ENCODE data around the gene CRIP1.

The CRIP1 gene

DNA sequence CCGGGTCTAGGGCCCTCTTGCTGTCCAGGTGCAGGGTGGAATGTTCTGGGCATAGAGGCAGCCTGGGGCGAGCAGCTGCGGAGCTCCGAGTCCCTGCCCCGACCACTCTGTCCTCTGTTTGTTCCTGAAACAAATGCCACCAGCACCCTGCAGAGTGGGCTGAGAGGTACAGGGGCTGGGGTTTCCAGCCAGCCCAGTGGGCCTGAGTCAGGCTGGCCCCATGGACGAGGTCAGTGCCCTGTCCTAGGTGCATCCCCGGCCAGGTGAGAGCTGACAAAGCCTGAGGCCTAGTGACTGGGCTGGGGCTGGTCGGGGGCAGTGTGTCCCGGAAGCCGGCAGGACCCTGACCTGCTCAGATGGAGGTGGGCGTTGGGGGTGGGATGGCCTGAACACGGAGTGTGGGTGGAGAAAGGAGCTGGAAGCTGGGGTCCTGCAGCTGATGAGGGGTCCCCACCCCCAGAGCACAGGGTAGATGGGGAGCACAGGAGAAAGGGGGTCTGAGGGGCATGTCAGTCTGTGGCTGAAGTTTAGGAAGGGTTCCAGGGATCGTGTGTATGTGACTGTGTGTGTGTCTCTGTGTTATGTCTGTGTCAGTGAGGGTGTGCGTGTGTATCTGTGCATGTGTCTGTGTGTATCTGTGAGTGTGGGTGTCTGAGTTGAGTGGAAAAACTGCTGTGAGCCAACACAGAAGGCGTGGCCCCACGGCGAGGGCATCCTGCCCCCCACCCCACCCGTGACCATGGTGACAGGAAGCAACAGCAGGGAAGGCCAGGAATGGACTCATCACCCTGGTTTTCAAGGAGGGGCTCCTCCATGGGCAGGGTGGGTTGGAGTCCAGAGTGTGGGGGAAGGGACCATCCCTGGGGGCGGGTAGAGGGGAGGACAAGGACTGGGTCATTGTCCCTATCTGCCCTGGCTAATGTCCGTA lies 2.4 kb upstream of the CRIP1 start:
- Histone ChIP-seq H3K4me3 (ENCODE audit: extremely low read depth, insufficient read depth, low read length, poor library complexity, severe bottlenecking) (no peak overlapping the region), H3K27ac (ENCODE audit: low read depth, low read length, severe bottlenecking) (no peak overlapping the region), H3K36me3 (ENCODE audit: control insufficient read depth, insufficient read depth, low read length) (peaks cover 4% of the 10 kb centered on the region), H3K4me1 (ENCODE audit: control insufficient read depth, insufficient read depth, low read length, poor library complexity, severe bottlenecking) (peaks cover 63% of the 10 kb centered on the region), H3K9me3 (ENCODE audit: control insufficient read depth, low read length) (no peaks in the 10 kb centered on the region)
- 84 to 88% methylated on average over 16 to 19 of the region's 20 CpGs for WGBS, 2 experiments (ENCODE audit: insufficient coverage in 2 of 2)

DNA sequence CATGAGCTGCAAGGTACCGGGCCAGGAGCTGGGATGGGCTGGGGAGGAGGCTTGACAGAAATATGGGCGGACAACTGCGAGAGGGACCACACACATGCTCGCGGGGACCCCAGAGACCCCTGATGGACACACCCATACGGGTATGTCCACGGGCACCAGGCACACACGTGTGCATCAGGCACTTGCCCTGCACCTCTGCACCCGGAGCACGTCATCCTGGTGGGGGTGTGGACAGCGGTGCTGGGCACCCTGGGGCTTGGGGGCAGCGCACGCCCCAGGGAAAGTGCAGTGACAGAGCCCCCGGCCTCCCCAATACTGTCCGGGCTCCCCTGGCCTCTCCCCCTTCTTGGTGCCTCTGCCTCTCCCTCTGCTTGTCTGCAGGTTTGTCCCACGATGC lies 1.7 kb upstream of the CRIP1 start:
- Histone ChIP-seq H3K36me3 (ENCODE audit: control insufficient read depth, insufficient read depth, low read length) (no peaks in the 10 kb centered on the region), H3K4me1 (ENCODE audit: control insufficient read depth, insufficient read depth, low read length, poor library complexity, severe bottlenecking) (peaks cover 66% of the 10 kb centered on the region), H3K4me3 (ENCODE audit: extremely low read depth, insufficient read depth, low read length, poor library complexity, severe bottlenecking) (no peak overlapping the region), H3K27ac (ENCODE audit: low read depth, low read length, severe bottlenecking) (no peak overlapping the region), H3K9me3 (ENCODE audit: control insufficient read depth, low read length) (no peaks in the 10 kb centered on the region)
- 91 to 92% methylated on average over 9 to 16 of the region's 16 CpGs for WGBS, 2 experiments (ENCODE audit: insufficient coverage in 2 of 2)

DNA sequence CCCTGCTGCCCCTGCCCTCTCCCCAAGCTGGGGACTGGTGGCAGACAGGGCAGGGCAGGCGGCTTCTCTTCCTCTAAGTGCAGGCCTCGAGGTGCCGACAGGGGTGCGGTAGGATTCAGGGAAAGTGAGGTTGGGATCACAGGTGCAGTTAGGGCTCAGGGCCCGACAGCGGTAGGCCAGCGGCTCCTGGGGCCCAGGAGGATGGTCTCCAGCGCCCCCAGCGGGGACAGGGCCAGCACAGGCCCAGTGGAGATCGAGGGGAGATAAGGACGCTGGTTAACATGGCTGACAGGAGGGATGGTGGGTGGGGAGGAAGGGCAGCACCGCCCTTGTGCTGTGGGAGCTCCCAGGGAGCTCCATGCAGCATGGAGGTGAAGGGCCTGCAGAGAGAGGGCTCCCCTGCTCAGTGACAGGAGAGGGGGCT lies 935 bp upstream of the CRIP1 start:
- WGBS, 2 experiments (ENCODE audit: insufficient coverage in 2 of 2) = 4 to 19% methylated on average over 7 to 9 of the region's 12 CpGs
- H3K36me3 ChIP-seq (ENCODE audit: control insufficient read depth, insufficient read depth, low read length) = no peaks in the 10 kb centered on the region
- peaks cover 66% of the 10 kb centered on the region for H3K4me1 ChIP-seq (ENCODE audit: control insufficient read depth, insufficient read depth, low read length, poor library complexity, severe bottlenecking)
- H3K9me3 ChIP-seq (ENCODE audit: control insufficient read depth, low read length) = no peaks in the 10 kb centered on the region
- H3K4me3 ChIP-seq (ENCODE audit: extremely low read depth, insufficient read depth, low read length, poor library complexity, severe bottlenecking) = peak overlapping the region; percentile 36
- H3K27ac ChIP-seq (ENCODE audit: low read depth, low read length, severe bottlenecking) = no peak overlapping the region

DNA sequence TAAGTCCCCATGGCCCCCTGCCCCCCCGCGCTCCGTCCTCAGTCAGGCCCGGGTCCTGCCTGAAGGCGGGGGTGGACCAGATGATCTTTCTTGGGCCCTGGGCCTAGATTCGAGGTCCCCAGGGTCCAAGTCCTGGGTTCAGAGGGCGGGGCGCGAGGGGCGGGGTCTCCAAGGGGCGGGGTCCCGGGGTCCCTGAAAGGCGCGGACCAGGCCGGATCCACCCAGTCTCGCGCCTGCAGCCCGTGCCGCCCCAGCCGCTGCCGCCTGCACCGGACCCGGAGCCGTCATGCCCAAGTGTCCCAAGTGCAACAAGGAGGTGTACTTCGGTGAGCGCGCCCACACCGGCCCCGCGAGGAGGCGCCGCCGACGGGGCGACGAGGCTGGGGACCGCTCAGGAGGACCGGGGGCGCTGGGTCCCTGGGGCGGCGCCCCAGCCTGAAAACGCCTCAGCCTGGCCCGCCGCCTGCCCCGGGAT lies 325 bp downstream of the CRIP1 start:
- no peaks in the 10 kb centered on the region for H3K9me3 ChIP-seq (ENCODE audit: control insufficient read depth, low read length)
- H3K4me3 ChIP-seq (ENCODE audit: extremely low read depth, insufficient read depth, low read length, poor library complexity, severe bottlenecking) = peak overlapping the region; percentile 36
- H3K4me1 ChIP-seq (ENCODE audit: control insufficient read depth, insufficient read depth, low read length, poor library complexity, severe bottlenecking) = peaks cover 57% of the 10 kb centered on the region
- WGBS, 2 experiments (ENCODE audit: insufficient coverage in 2 of 2) = 5 to 7% methylated on average over 43 to 45 of the region's 45 CpGs
- no peak overlapping the region for H3K27ac ChIP-seq (ENCODE audit: low read depth, low read length, severe bottlenecking)
- no peaks in the 10 kb centered on the region for H3K36me3 ChIP-seq (ENCODE audit: control insufficient read depth, insufficient read depth, low read length)

DNA sequence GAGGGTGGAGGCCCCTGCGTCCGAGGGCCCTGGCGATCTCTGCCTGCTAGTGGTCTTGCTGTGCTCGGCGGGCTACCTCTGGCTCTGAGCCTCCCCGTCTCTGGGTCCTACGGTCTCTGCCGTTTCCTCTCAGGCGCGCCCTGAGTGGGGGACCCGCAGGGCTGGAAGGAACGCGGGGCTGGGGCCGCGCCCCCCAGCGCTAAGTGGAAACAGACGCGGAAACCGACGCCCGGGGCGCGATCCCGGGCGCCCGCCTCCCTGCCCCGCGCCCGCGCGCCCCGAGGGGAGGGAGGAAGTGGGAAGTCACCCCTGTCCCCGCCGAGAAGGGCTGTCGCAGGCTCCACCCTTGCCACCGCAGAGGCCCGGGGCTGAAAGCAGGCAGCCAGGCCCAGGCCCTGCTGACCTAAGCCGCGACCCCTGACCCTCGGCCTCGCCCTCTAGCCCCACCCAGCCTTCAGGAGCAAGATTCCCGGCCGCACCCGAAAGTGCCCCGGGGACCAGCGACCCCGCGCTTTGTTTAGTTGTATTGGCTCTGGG lies 831 bp downstream of the CRIP1 start:
- peaks cover 54% of the 10 kb centered on the region for H3K4me1 ChIP-seq (ENCODE audit: control insufficient read depth, insufficient read depth, low read length, poor library complexity, severe bottlenecking)
- no peak overlapping the region for H3K27ac ChIP-seq (ENCODE audit: low read depth, low read length, severe bottlenecking)
- H3K4me3 ChIP-seq (ENCODE audit: extremely low read depth, insufficient read depth, low read length, poor library complexity, severe bottlenecking) = peak overlapping the region; percentile 36

DNA sequence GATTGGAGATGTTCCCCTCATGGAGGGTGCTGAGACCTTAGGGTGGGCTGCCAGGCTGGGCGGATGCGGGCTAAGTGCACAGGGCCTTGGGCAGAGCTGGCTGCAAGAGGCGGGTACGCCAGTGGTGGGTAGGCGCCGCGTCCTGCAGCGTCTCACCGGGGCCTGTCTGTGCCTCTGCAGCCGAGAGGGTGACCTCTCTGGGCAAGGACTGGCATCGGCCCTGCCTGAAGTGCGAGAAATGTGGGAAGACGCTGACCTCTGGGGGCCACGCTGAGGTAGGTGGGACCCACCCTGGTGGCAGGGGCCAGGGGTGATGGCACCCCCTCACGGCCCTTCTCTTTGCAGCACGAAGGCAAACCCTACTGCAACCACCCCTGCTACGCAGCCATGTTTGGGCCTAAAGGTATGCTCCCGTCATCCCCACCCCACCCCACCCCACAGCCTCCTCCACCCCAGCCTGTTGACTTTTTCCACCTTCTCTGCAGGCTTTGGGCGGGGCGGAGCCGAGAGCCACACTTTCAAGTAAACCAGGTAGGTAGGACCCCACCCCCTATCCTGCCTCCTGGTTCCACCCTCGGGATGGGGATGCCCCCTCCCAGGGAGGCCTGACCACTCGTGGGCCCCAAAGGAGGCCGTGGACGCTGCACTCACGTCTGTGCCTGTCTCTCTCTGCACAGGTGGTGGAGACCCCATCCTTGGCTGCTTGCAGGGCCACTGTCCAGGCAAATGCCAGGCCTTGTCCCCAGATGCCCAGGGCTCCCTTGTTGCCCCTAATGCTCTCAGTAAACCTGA lies 1.5 kb downstream of the CRIP1 start:
- no peaks in the 10 kb centered on the region for H3K9me3 ChIP-seq (ENCODE audit: control insufficient read depth, low read length)
- WGBS, 2 experiments (ENCODE audit: insufficient coverage in 2 of 2) = 89 to 90% methylated on average over 14 to 19 of the region's 26 CpGs
- no peak overlapping the region for H3K27ac ChIP-seq (ENCODE audit: low read depth, low read length, severe bottlenecking)
- peak overlapping the region; percentile 36 for H3K4me3 ChIP-seq (ENCODE audit: extremely low read depth, insufficient read depth, low read length, poor library complexity, severe bottlenecking)
- H3K4me1 ChIP-seq (ENCODE audit: control insufficient read depth, insufficient read depth, low read length, poor library complexity, severe bottlenecking) = peaks cover 50% of the 10 kb centered on the region
- H3K36me3 ChIP-seq (ENCODE audit: control insufficient read depth, insufficient read depth, low read length) = peaks cover 8% of the 10 kb centered on the region

More for the DNA sequence above, 831 bp downstream of the CRIP1 start:
- peaks cover under 1% of the 10 kb centered on the region for H3K36me3 ChIP-seq (ENCODE audit: control insufficient read depth, insufficient read depth, low read length)
- 14 to 18% methylated on average over 38 to 40 of the region's 48 CpGs for WGBS, 2 experiments (ENCODE audit: insufficient coverage in 2 of 2)
- H3K9me3 ChIP-seq (ENCODE audit: control insufficient read depth, low read length) = no peaks in the 10 kb centered on the region

DNA sequence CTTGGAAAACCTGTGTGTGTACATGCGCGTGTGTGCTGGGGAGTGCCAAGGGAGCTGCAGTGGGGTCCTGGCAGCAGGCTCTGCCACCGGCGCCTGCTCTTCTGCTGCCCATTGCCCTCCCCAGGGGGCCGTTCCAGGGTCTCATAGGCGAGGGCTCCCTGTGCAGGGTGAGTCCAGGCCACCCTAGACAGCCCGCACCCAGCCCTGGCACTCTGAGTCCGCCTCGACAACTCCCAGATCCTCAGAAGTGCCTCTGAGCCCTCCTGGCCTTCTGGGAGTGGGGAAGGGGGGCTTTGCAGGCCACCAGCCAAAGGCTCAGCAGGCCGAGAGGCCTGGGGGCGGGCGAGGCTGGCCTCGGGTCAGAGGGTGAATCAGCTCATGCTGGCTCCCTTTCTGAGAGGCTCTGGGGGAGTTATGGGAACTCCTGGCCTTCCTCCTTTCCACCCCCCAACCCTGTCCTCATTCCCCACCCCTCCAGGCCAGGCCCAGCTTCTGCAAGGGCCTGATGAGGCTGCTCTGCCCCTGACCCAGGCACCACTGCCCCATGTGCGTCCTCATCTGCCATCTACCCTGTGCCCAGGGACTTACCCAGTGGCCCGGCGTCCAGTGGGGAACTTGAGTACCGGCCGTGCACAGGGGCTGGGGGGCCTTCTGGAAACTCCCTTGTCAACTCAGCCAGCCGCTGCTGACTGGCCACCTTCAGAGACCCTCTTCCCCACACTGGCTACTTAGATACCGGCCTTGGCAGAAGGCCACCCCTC lies 2.3 kb downstream of the CRIP1 start:
- peak overlapping the region; percentile 56 for H3K4me3 ChIP-seq (ENCODE audit: extremely low read depth, insufficient read depth, low read length, poor library complexity, severe bottlenecking)
- WGBS, 2 experiments (ENCODE audit: insufficient coverage in 2 of 2) = 87 to 88% methylated on average over 14 to 15 of the region's 20 CpGs

DNA sequence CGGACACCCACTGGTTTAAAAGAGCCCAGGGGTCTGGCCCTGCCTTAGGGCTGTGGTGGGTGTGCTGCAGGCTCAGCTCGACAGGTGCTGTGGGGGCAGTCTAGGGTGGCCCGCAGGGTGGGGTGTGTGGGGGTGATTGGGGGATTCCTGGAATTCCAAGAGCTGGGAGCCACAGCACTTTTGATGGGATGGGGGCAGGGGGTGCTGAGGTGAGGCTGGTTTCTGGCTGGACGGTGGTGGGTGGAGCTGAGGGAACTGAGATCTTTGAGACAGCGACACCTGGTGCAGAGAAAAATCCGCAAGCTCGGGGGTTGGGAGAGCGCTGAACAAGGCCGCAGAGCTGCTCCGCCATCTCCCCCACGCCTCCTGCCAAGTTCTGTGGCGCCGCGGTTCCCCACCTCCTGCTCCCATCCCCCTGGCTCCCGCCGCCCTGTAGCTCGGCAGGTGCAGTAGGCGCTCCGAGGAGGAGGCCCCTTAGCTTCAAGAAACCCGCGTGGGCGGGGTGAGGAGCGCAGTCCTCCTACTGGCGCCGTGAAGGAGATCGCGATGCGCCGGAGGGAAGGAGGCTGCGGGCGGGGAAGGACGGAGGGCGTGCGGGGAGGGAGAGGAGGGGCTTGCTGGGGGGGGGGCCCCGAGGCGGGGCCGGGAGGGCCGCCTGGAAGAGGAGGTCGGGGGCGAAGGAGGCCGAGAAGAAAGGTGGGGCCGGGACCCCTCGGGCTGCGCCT lies 3.0 kb downstream of the CRIP1 start:
- peaks cover 14% of the 10 kb centered on the region for H3K36me3 ChIP-seq (ENCODE audit: control insufficient read depth, insufficient read depth, low read length)
- peak overlapping the region; percentile 85 for H3K27ac ChIP-seq (ENCODE audit: low read depth, low read length, severe bottlenecking)
- peaks cover 40% of the 10 kb centered on the region for H3K4me1 ChIP-seq (ENCODE audit: control insufficient read depth, insufficient read depth, low read length, poor library complexity, severe bottlenecking)
- peak overlapping the region; percentile 56 for H3K4me3 ChIP-seq (ENCODE audit: extremely low read depth, insufficient read depth, low read length, poor library complexity, severe bottlenecking)
- H3K9me3 ChIP-seq (ENCODE audit: control insufficient read depth, low read length) = no peaks in the 10 kb centered on the region
- WGBS, 2 experiments (ENCODE audit: insufficient coverage in 2 of 2) = 1 to 4% methylated on average over 19 to 24 of the region's 44 CpGs

More for the DNA sequence above, 2.3 kb downstream of the CRIP1 start:
- no peaks in the 10 kb centered on the region for H3K9me3 ChIP-seq (ENCODE audit: control insufficient read depth, low read length)
- peaks cover 9% of the 10 kb centered on the region for H3K36me3 ChIP-seq (ENCODE audit: control insufficient read depth, insufficient read depth, low read length)
- no peak overlapping the region for H3K27ac ChIP-seq (ENCODE audit: low read depth, low read length, severe bottlenecking)
- H3K4me1 ChIP-seq (ENCODE audit: control insufficient read depth, insufficient read depth, low read length, poor library complexity, severe bottlenecking) = peaks cover 46% of the 10 kb centered on the region

DNA sequence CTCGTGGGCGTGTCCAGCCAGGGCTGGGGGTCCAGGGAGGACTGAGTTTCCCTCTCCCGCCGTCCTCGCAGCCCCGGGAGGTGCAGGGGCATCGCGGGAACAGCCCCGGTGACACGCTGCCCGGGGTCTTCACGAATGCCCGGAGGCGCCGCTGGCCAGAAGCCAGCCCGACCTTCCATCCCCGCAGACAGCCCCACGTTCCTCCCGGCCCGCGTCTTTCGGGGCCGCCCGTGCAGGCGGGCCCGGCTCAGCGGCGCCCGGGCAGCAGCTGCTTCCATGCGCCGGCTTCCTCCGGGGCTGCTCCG lies 3.5 kb downstream of the CRIP1 start:
- Histone ChIP-seq H3K27ac (ENCODE audit: low read depth, low read length, severe bottlenecking) (peak overlapping the region; percentile 85), H3K4me1 (ENCODE audit: control insufficient read depth, insufficient read depth, low read length, poor library complexity, severe bottlenecking) (peaks cover 34% of the 10 kb centered on the region), H3K9me3 (ENCODE audit: control insufficient read depth, low read length) (no peaks in the 10 kb centered on the region), H3K36me3 (ENCODE audit: control insufficient read depth, insufficient read depth, low read length) (peaks cover 14% of the 10 kb centered on the region), H3K4me3 (ENCODE audit: extremely low read depth, insufficient read depth, low read length, poor library complexity, severe bottlenecking) (peak overlapping the region; percentile 56)
- WGBS, 2 experiments (ENCODE audit: insufficient coverage in 2 of 2) = 1% methylated on average over 25 to 32 of the region's 33 CpGs

Data from mesodermal cell (in vitro differentiated cells).